Measurements from ENCODE around the gene GSC2. TPM values are rescaled to one million over a fixed set of nuclear protein-coding genes. Genes with fewer than 3 reads are reported as not detected.
A peak's percentile ranks its signal among the peaks of the same experiment; 100 is the strongest.

Gene GSC2
- total RNA-seq, 4 donors from 2014 or later: not detected

GRCh38 chr22:19178065-19178656, 28.1 kb upstream of the GSC2 start:
- no peaks in the 10 kb centered on the region for H3K9me3 ChIP-seq
- H3K36me3 ChIP-seq: no peaks in the 10 kb centered on the region
- TF ChIP-seq CTCF (IDR thresholded peaks at IDR 0.05): peak in 1 of 6 experiments; percentile 10
- TF ChIP-seq POLR2A (IDR thresholded peaks at IDR 0.05): no peak
- H3K4me3 ChIP-seq (replicated peaks in 1 of 3): peak overlapping the region; percentile 77 to 92 (median 82)
- no peaks in the 10 kb centered on the region for H3K27me3 ChIP-seq
- DNase-seq: peak; percentile 57 to 63
- peak overlapping the region; percentile 66 to 86 (median 76) for H3K27ac ChIP-seq
- WGBS, 2 donors: 0% methylated on average over 12 of the region's 80 CpGs; no CpG with 5 or more reads in 1 of the 2 donors
- H3K4me1 ChIP-seq: peaks cover 14 to 58% of the 10 kb centered on the region in 2 donors
- intact Hi-C loops (cut with DNase I): loop anchor here (5.0 kb wide), 2 partner anchors 114 to 254 kb away; partner anchors contain the start of genes CLTCL1, HIRA and MRPL40

- peaks cover 16 to 63% of the 10 kb centered on the region in 2 donors for H3K4me1 ChIP-seq
- 45 to 62% methylated on average over 25 to 28 of the region's 55 CpGs for WGBS, 2 donors
- H3K9me3 ChIP-seq: no peaks in the 10 kb centered on the region
- intact Hi-C loops (cut with DNase I): loop anchor here (5.0 kb wide), 2 partner anchors 115 to 255 kb away; partner anchors contain the start of genes CLTCL1, HIRA and MRPL40
- peak overlapping the region; percentile 77 to 92 (median 82) for H3K4me3 ChIP-seq (replicated peaks in 1 of 3)
- no peaks in the 10 kb centered on the region for H3K36me3 ChIP-seq
- DNase-seq: no peak
- no peak for TF ChIP-seq CTCF (IDR thresholded peaks at IDR 0.05)
- no peak for TF ChIP-seq POLR2A (IDR thresholded peaks at IDR 0.05)
- H3K27ac ChIP-seq: peak overlapping the region in 2 of 3 donors; percentile 66 to 86
- no peaks in the 10 kb centered on the region for H3K27me3 ChIP-seq
Measured at GRCh38 chr22:19177164-19178064, 27.3 kb upstream of the GSC2 start.

GRCh38 chr22:19176732-19177131, 26.6 kb upstream of the GSC2 start:
- Histone ChIP-seq H3K9me3 (no peaks in the 10 kb centered on the region), H3K27me3 (no peaks in the 10 kb centered on the region), H3K27ac (no peak overlapping the region), H3K36me3 (no peaks in the 10 kb centered on the region), H3K4me1 (peaks cover 20 to 65% of the 10 kb centered on the region in 2 donors), H3K4me3 (replicated peaks in 1 of 3) (no peak overlapping the region)
- DNase-seq: no peak
- no peak for TF ChIP-seq CTCF (IDR thresholded peaks at IDR 0.05)
- TF ChIP-seq POLR2A (IDR thresholded peaks at IDR 0.05): no peak
- intact Hi-C loops (cut with DNase I): loop anchor here (5.0 kb wide), 2 partner anchors 116 to 256 kb away; partner anchors contain the start of genes CLTCL1, HIRA and MRPL40
- WGBS, 2 donors: 92 to 99% methylated on average over 6 to 9 of the region's 12 CpGs

- WGBS, 2 donors: 69 to 78% methylated on average over 8 to 11 of the region's 12 CpGs
Measured at GRCh38 chr22:19176175-19176643, 26.1 kb upstream of the GSC2 start.

More at GRCh38 chr22:19176175-19176643, 26.1 kb upstream of the GSC2 start:
- Histone ChIP-seq H3K9me3 (no peaks in the 10 kb centered on the region), H3K27me3 (no peaks in the 10 kb centered on the region), H3K4me1 (peaks cover 20 to 61% of the 10 kb centered on the region in 2 donors), H3K27ac (no peak overlapping the region), H3K4me3 (replicated peaks in 1 of 3) (no peak overlapping the region), H3K36me3 (no peaks in the 10 kb centered on the region)
- intact Hi-C loops (cut with DNase I): loop anchor here (5.0 kb wide), 2 partner anchors 116 to 256 kb away; partner anchors contain the start of genes CLTCL1, HIRA and MRPL40
- no peak for DNase-seq
- TF ChIP-seq POLR2A (IDR thresholded peaks at IDR 0.05) (no peak), CTCF (IDR thresholded peaks at IDR 0.05) (no peak)
